Activated CD4-positive, alpha-beta T cell treated with anti-CD3 and anti-CD28 coated beads, Interleukin-2, amount 10 ng/mL, durations not matched to agents 24 days and 14 days (primary cell): ENCODE measurements around the gene KRT33B. TPM values are rescaled to one million over a fixed set of nuclear protein-coding genes. Genes with fewer than 3 reads are reported as not detected.

Experiments used
- DNase-seq: peaks from one replicate; pipeline ENCODE4 v3.0.0; 2022
- H3K27ac Mint-ChIP-seq: one replicate; pipeline ENCODE4 v1.8.0; 2022; ENCODE audit warnings: mild to moderate bottlenecking, mixed read lengths
- H3K27me3 Mint-ChIP-seq: one replicate; pipeline ENCODE4 v1.8.0; 2022; ENCODE audit warnings: mixed read lengths
- H3K36me3 Mint-ChIP-seq: one replicate; pipeline ENCODE4 v1.8.0; 2022; ENCODE audit warnings: low read depth, mild to moderate bottlenecking, mixed read lengths
- H3K4me1 Mint-ChIP-seq: one replicate; pipeline ENCODE4 v1.8.0; 2021; ENCODE audit warnings: mixed read lengths
- H3K4me3 Mint-ChIP-seq: one replicate; pipeline ENCODE4 v1.8.0; 2022; ENCODE audit warnings: mild to moderate bottlenecking, moderate library complexity, mixed read lengths
- H3K9me3 Mint-ChIP-seq: one replicate; pipeline ENCODE4 v1.8.0; 2021; ENCODE audit warnings: mixed read lengths
- intact Hi-C: fragments of 100-400 bp; cut with micrococcal nuclease; formaldehyde crosslinking; loops from one replicate; pipeline ENCODE4 v1.15.1; 2023
- total RNA-seq: library from RNA; stranded (reverse); gene quantifications from 2 replicates; pipeline ENCODE4 v1.2.3, GENCODE V29; 2022

The KRT33B gene
- total RNA-seq, 1 donor from 2014 or later = not detected

GRCh38 chr17:41318231-41318630 lies 51.4 kb downstream of the KRT33B start:
- H3K36me3 Mint-ChIP-seq = no peaks in the 10 kb centered on the region
- DNase-seq = no peak
- H3K27ac Mint-ChIP-seq = no peak overlapping the region
- H3K9me3 Mint-ChIP-seq = no peaks in the 10 kb centered on the region
- intact Hi-C loops = no loop called here
- no peaks in the 10 kb centered on the region for H3K4me1 Mint-ChIP-seq
- peaks cover 2% of the 10 kb centered on the region for H3K27me3 Mint-ChIP-seq
- H3K4me3 Mint-ChIP-seq = no peak overlapping the region

GRCh38 chr17:41315814-41316445 lies 53.7 kb downstream of the KRT33B start:
- H3K4me3 Mint-ChIP-seq = no peak overlapping the region
- H3K9me3 Mint-ChIP-seq = no peaks in the 10 kb centered on the region
- no peak overlapping the region for H3K27ac Mint-ChIP-seq
- DNase-seq = no peak
- peaks cover 4% of the 10 kb centered on the region for H3K4me1 Mint-ChIP-seq
- intact Hi-C loops = no loop called here
- H3K36me3 Mint-ChIP-seq = no peaks in the 10 kb centered on the region
- H3K27me3 Mint-ChIP-seq = peaks cover 7% of the 10 kb centered on the region

GRCh38 chr17:41315204-41315794 lies 54.3 kb downstream of the KRT33B start, which contains the start of gene KRTAP17-1:
Gene KRTAP17-1, minus strand, starts transcription at chr17:41315710. Its CDS starts 60 bp downstream, at chr17:41315650.
- Mint-ChIP-seq H3K9me3 (no peaks in the 10 kb centered on the region), H3K4me3 (no peak within 1 kb of the TSS), H3K27ac (no peak within 1 kb of the TSS), H3K4me1 (peaks cover 4% of the 10 kb centered on the region), H3K27me3 (peaks cover 7% of the 10 kb centered on the region), H3K36me3 (no peaks in the 10 kb centered on the region)
- DNase-seq = no peak
- intact Hi-C loops = no loop called here

Other genes with a start within 250 kb of the KRT33B start
- gene KRTAP4-12, start 245.6 kb downstream of the KRT33B start, total RNA-seq = not detected in 2 replicates
- not detected in 2 replicates for gene KRTAP4-6, start 229.3 kb downstream of the KRT33B start, total RNA-seq
- not detected in 2 replicates for gene KRTAP4-5, start 220.0 kb downstream of the KRT33B start, total RNA-seq
- gene KRTAP4-4, start 209.1 kb downstream of the KRT33B start, total RNA-seq = not detected in 2 replicates
- not detected in 2 replicates for gene KRTAP4-3, start 201.6 kb downstream of the KRT33B start, total RNA-seq
- not detected in 2 replicates for gene KRTAP4-2, start 191.6 kb downstream of the KRT33B start, total RNA-seq
- gene KRTAP4-1, start 184.9 kb downstream of the KRT33B start, total RNA-seq = not detected in 2 replicates
- gene KRTAP9-1, start 179.9 kb downstream of the KRT33B start, total RNA-seq = not detected in 2 replicates
- gene KRTAP9-2, start 143.2 kb downstream of the KRT33B start, total RNA-seq = not detected in 2 replicates
- not detected in 2 replicates for gene KRTAP9-3, start 137.4 kb downstream of the KRT33B start, total RNA-seq
- gene KRTAP9-8, start 131.8 kb downstream of the KRT33B start, total RNA-seq = not detected in 2 replicates
- gene KRTAP9-4, start 120.1 kb downstream of the KRT33B start, total RNA-seq = not detected in 2 replicates
- not detected in 2 replicates for gene KRTAP9-9, start 114.4 kb downstream of the KRT33B start, total RNA-seq
- not detected in 2 replicates for gene KRTAP9-6, start 104.4 kb downstream of the KRT33B start, total RNA-seq
- gene KRTAP9-7, start 94.1 kb downstream of the KRT33B start, total RNA-seq = not detected in 2 replicates
- not detected in 2 replicates for gene KRTAP29-1, start 67.0 kb downstream of the KRT33B start, total RNA-seq
- gene KRTAP16-1, start 60.5 kb downstream of the KRT33B start, total RNA-seq = not detected in 2 replicates
- gene KRTAP17-1, start 54.1 kb downstream of the KRT33B start, total RNA-seq = not detected in 2 replicates
- not detected in 2 replicates for gene KRT33A, start 19.0 kb downstream of the KRT33B start, total RNA-seq
- not detected in 2 replicates for gene KRT34, start 12.5 kb upstream of the KRT33B start, total RNA-seq
- gene KRT31, start 27.8 kb upstream of the KRT33B start, total RNA-seq = not detected in 2 replicates
- not detected in 2 replicates for gene KRT37, start 54.8 kb upstream of the KRT33B start, total RNA-seq
- not detected in 2 replicates for gene KRT38, start 71.2 kb upstream of the KRT33B start, total RNA-seq
- gene KRT32, start 97.6 kb upstream of the KRT33B start, total RNA-seq = not detected in 2 replicates
- not detected in 2 replicates for gene KRT35, start 111.3 kb upstream of the KRT33B start, total RNA-seq
- gene KRT36, start 120.1 kb upstream of the KRT33B start, total RNA-seq = not detected in 2 replicates
- not detected in 2 replicates for gene KRT13, start 135.8 kb upstream of the KRT33B start, total RNA-seq
- gene KRT15, start 149.1 kb upstream of the KRT33B start, total RNA-seq = not detected in 2 replicates
- gene KRT19, start 158.5 kb upstream of the KRT33B start, total RNA-seq = not detected in 2 replicates
- not detected in 2 replicates for gene KRT9, start 202.2 kb upstream of the KRT33B start, total RNA-seq
- not detected in 2 replicates for gene KRT14, start 217.1 kb upstream of the KRT33B start, total RNA-seq
- gene KRT16, start 243.0 kb upstream of the KRT33B start, total RNA-seq = not detected in 2 replicates